Measurements from ENCODE around the gene SHPK.

DNA sequence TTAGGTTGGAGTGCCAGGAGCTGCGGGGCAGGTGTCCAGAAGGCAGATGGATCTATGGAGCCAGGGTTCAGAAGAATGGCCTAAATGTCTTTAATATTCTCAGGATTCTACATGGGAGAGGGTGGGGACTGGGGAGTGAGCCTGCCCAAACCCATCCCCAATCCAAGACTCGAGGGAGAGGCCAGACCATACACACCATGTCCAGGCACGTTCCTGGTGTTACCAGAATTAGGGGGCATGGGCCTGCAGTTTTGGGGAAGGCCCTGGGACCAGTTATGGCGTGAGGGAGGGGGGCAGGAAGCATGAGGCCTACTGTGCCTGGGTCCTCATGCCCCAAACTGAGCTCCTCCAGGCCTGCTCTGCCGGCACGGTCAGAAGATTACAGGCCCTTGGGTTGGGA lies 30.5 kb upstream of the SHPK start:
- TF ChIP-seq, protein P1, sequence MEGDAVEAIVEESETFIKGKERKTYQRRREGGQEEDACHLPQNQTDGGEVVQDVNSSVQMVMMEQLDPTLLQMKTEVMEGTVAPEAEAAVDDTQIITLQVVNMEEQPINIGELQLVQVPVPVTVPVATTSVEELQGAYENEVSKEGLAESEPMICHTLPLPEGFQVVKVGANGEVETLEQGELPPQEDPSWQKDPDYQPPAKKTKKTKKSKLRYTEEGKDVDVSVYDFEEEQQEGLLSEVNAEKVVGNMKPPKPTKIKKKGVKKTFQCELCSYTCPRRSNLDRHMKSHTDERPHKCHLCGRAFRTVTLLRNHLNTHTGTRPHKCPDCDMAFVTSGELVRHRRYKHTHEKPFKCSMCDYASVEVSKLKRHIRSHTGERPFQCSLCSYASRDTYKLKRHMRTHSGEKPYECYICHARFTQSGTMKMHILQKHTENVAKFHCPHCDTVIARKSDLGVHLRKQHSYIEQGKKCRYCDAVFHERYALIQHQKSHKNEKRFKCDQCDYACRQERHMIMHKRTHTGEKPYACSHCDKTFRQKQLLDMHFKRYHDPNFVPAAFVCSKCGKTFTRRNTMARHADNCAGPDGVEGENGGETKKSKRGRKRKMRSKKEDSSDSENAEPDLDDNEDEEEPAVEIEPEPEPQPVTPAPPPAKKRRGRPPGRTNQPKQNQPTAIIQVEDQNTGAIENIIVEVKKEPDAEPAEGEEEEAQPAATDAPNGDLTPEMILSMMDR (IDR thresholded peaks at IDR 0.05; ENCODE audit: insufficient read depth, low read depth, low read length): no peak
- TF ChIP-seq EZH2 (IDR thresholded peaks at IDR 0.05; ENCODE audit: insufficient read depth, low read length): no peak

Measured in astrocyte (in vitro differentiated cells and primary cell).